ENCODE results near the gene CENPK.
"Not testable (repeated sequence)": the region's sequence is repeated elsewhere in the genome, so short reads cannot be mapped to it uniquely, and the experiment has no call there.

CENPK gene

GRCh38 chr5:65508978-65509377 is 54.0 kb downstream of the CENPK start:
- Histone ChIP-seq H3K9me3 (ENCODE audit: control insufficient read depth in 2 of 2, low read length in 2 of 2) (no peaks in the 10 kb centered on the region), H3K9ac (ENCODE audit: low read length in 2 of 2) (no peak overlapping the region), H3K27me3 (ENCODE audit: control insufficient read depth in 1 of 2, insufficient read depth in 2 of 2, low read length in 2 of 2) (no peaks in the 10 kb centered on the region), H3K27ac (ENCODE audit: low read length) (no peak overlapping the region), H3K36me3 (ENCODE audit: control insufficient read depth in 2 of 2, insufficient read depth in 2 of 2, low read length in 2 of 2) (no peaks in the 10 kb centered on the region), H3K4me1 (ENCODE audit: control insufficient read depth, insufficient read depth, low read length) (no peaks in the 10 kb centered on the region), H3K4me3 (ENCODE audit: low read length in 2 of 2) (no peak overlapping the region)

- Histone ChIP-seq H3K36me3 (ENCODE audit: control insufficient read depth in 2 of 2, insufficient read depth in 2 of 2, low read length in 2 of 2) (no peaks in the 10 kb centered on the region), H3K27ac (ENCODE audit: low read length) (no peak overlapping the region), H3K9ac (ENCODE audit: low read length in 2 of 2) (no peak overlapping the region), H3K4me1 (ENCODE audit: control insufficient read depth, insufficient read depth, low read length) (no peaks in the 10 kb centered on the region), H3K4me3 (ENCODE audit: low read length in 2 of 2) (no peak overlapping the region), H3K27me3 (ENCODE audit: control insufficient read depth in 1 of 2, insufficient read depth in 2 of 2, low read length in 2 of 2) (no peaks in the 10 kb centered on the region), H3K9me3 (ENCODE audit: control insufficient read depth in 2 of 2, low read length in 2 of 2) (no peaks in the 10 kb centered on the region)
Observed at GRCh38 chr5:65506961-65507360, 56.0 kb downstream of the CENPK start.

GRCh38 chr5:65489119-65489518 is 73.8 kb downstream of the CENPK start:
- no peak overlapping the region for H3K4me3 ChIP-seq (ENCODE audit: low read length in 2 of 2)
- no peak overlapping the region for H3K27ac ChIP-seq (ENCODE audit: low read length)
- no peaks in the 10 kb centered on the region for H3K4me1 ChIP-seq (ENCODE audit: control insufficient read depth, insufficient read depth, low read length)
- no peaks in the 10 kb centered on the region for H3K9me3 ChIP-seq (ENCODE audit: control insufficient read depth in 2 of 2, low read length in 2 of 2)
- H3K36me3 ChIP-seq (ENCODE audit: control insufficient read depth in 2 of 2, insufficient read depth in 2 of 2, low read length in 2 of 2): no peaks in the 10 kb centered on the region
- H3K27me3 ChIP-seq (ENCODE audit: control insufficient read depth in 1 of 2, insufficient read depth in 2 of 2, low read length in 2 of 2): no peaks in the 10 kb centered on the region
- no peak overlapping the region for H3K9ac ChIP-seq (ENCODE audit: low read length in 2 of 2)

- not testable (repeated sequence) for H3K9ac ChIP-seq (ENCODE audit: low read length in 2 of 2); H3K27me3 ChIP-seq (ENCODE audit: control insufficient read depth in 1 of 2, insufficient read depth in 2 of 2, low read length in 2 of 2); H3K27ac ChIP-seq (ENCODE audit: low read length); H3K4me1 ChIP-seq (ENCODE audit: control insufficient read depth, insufficient read depth, low read length); H3K9me3 ChIP-seq (ENCODE audit: control insufficient read depth in 2 of 2, low read length in 2 of 2); H3K4me3 ChIP-seq (ENCODE audit: low read length in 2 of 2); H3K36me3 ChIP-seq (ENCODE audit: control insufficient read depth in 2 of 2, insufficient read depth in 2 of 2, low read length in 2 of 2)
Observed at GRCh38 chr5:65488038-65488687, 74.8 kb downstream of the CENPK start.

GRCh38 chr5:65486803-65487202 is 76.2 kb downstream of the CENPK start:
- H3K27ac ChIP-seq (ENCODE audit: low read length); H3K36me3 ChIP-seq (ENCODE audit: control insufficient read depth in 2 of 2, insufficient read depth in 2 of 2, low read length in 2 of 2); H3K9me3 ChIP-seq (ENCODE audit: control insufficient read depth in 2 of 2, low read length in 2 of 2); H3K4me3 ChIP-seq (ENCODE audit: low read length in 2 of 2); H3K4me1 ChIP-seq (ENCODE audit: control insufficient read depth, insufficient read depth, low read length); H3K9ac ChIP-seq (ENCODE audit: low read length in 2 of 2); H3K27me3 ChIP-seq (ENCODE audit: control insufficient read depth in 1 of 2, insufficient read depth in 2 of 2, low read length in 2 of 2): not testable (repeated sequence)

GRCh38 chr5:65485405-65485804 is 77.6 kb downstream of the CENPK start:
- Histone ChIP-seq H3K4me3 (ENCODE audit: low read length in 2 of 2) (no peak overlapping the region), H3K27me3 (ENCODE audit: control insufficient read depth in 1 of 2, insufficient read depth in 2 of 2, low read length in 2 of 2) (no peaks in the 10 kb centered on the region), H3K9me3 (ENCODE audit: control insufficient read depth in 2 of 2, low read length in 2 of 2) (no peaks in the 10 kb centered on the region), H3K9ac (ENCODE audit: low read length in 2 of 2) (no peak overlapping the region), H3K27ac (ENCODE audit: low read length) (no peak overlapping the region), H3K36me3 (ENCODE audit: control insufficient read depth in 2 of 2, insufficient read depth in 2 of 2, low read length in 2 of 2) (no peaks in the 10 kb centered on the region), H3K4me1 (ENCODE audit: control insufficient read depth, insufficient read depth, low read length) (peaks cover 10% of the 10 kb centered on the region)

- peak overlapping the region; percentile 66 for H3K27ac ChIP-seq (ENCODE audit: low read length)
- no peaks in the 10 kb centered on the region for H3K9me3 ChIP-seq (ENCODE audit: control insufficient read depth in 2 of 2, low read length in 2 of 2)
- peak overlapping the region; percentile 79 to 100 for H3K4me3 ChIP-seq (ENCODE audit: low read length in 2 of 2)
- no peaks in the 10 kb centered on the region for H3K36me3 ChIP-seq (ENCODE audit: control insufficient read depth in 2 of 2, insufficient read depth in 2 of 2, low read length in 2 of 2)
- H3K9ac ChIP-seq (ENCODE audit: low read length in 2 of 2): peak overlapping the region; percentile 69 to 82
- peaks cover 10% of the 10 kb centered on the region for H3K4me1 ChIP-seq (ENCODE audit: control insufficient read depth, insufficient read depth, low read length)
- H3K27me3 ChIP-seq (ENCODE audit: control insufficient read depth in 1 of 2, insufficient read depth in 2 of 2, low read length in 2 of 2): no peaks in the 10 kb centered on the region
Observed at GRCh38 chr5:65483546-65484346, 79.2 kb downstream of the CENPK start.

- peaks cover 10% of the 10 kb centered on the region for H3K4me1 ChIP-seq (ENCODE audit: control insufficient read depth, insufficient read depth, low read length)
- H3K27ac ChIP-seq (ENCODE audit: low read length): peak overlapping the region; percentile 66
- H3K9ac ChIP-seq (ENCODE audit: low read length in 2 of 2): peak overlapping the region; percentile 69 to 82
- H3K4me3 ChIP-seq (ENCODE audit: low read length in 2 of 2): peak overlapping the region; percentile 79 to 100
- H3K36me3 ChIP-seq (ENCODE audit: control insufficient read depth in 2 of 2, insufficient read depth in 2 of 2, low read length in 2 of 2): no peaks in the 10 kb centered on the region
- no peaks in the 10 kb centered on the region for H3K9me3 ChIP-seq (ENCODE audit: control insufficient read depth in 2 of 2, low read length in 2 of 2)
- no peaks in the 10 kb centered on the region for H3K27me3 ChIP-seq (ENCODE audit: control insufficient read depth in 1 of 2, insufficient read depth in 2 of 2, low read length in 2 of 2)
Observed at GRCh38 chr5:65482736-65483545, 80.0 kb downstream of the CENPK start.

- no peaks in the 10 kb centered on the region for H3K27me3 ChIP-seq (ENCODE audit: control insufficient read depth in 1 of 2, insufficient read depth in 2 of 2, low read length in 2 of 2)
- H3K4me1 ChIP-seq (ENCODE audit: control insufficient read depth, insufficient read depth, low read length): peaks cover 10% of the 10 kb centered on the region
- H3K9me3 ChIP-seq (ENCODE audit: control insufficient read depth in 2 of 2, low read length in 2 of 2): no peaks in the 10 kb centered on the region
- peak overlapping the region; percentile 79 to 100 for H3K4me3 ChIP-seq (ENCODE audit: low read length in 2 of 2)
- H3K27ac ChIP-seq (ENCODE audit: low read length): peak overlapping the region; percentile 66
- H3K9ac ChIP-seq (ENCODE audit: low read length in 2 of 2): peak overlapping the region; percentile 75 to 82
- H3K36me3 ChIP-seq (ENCODE audit: control insufficient read depth in 2 of 2, insufficient read depth in 2 of 2, low read length in 2 of 2): no peaks in the 10 kb centered on the region
Observed at GRCh38 chr5:65482296-65482735, 80.7 kb downstream of the CENPK start.

GRCh38 chr5:65481635-65482295 is 81.2 kb downstream of the CENPK start, which contains the start of gene ADAMTS6:
Gene ADAMTS6, minus strand, starts transcription at chr5:65481920. Its CDS starts 8,247 bp downstream, at chr5:65473673.
- Histone ChIP-seq H3K9me3 (ENCODE audit: control insufficient read depth in 2 of 2, low read length in 2 of 2) (no peaks in the 10 kb centered on the region), H3K36me3 (ENCODE audit: control insufficient read depth in 2 of 2, insufficient read depth in 2 of 2, low read length in 2 of 2) (no peaks in the 10 kb centered on the region), H3K4me3 (ENCODE audit: low read length in 2 of 2) (peak within 1 kb of the TSS; percentile 79 to 100), H3K27me3 (ENCODE audit: control insufficient read depth in 1 of 2, insufficient read depth in 2 of 2, low read length in 2 of 2) (no peaks in the 10 kb centered on the region), H3K9ac (ENCODE audit: low read length in 2 of 2) (peak within 1 kb of the TSS; percentile 75 to 82), H3K4me1 (ENCODE audit: control insufficient read depth, insufficient read depth, low read length) (peaks cover 10% of the 10 kb centered on the region), H3K27ac (ENCODE audit: low read length) (peak within 1 kb of the TSS; percentile 69)

Data from stomach smooth muscle (tissue), 2 donors.